Uterus (tissue), 4 donors: ENCODE data around the gene GRIK2. TPM values are rescaled to one million over a fixed set of nuclear protein-coding genes. Genes with fewer than 3 reads are reported as not detected.

Source experiments
- DNase-seq, 2 donors: peaks; one replicate each; pipeline ENCODE4 v3.0.0-alpha.2; 2019 to 2020
- H3K27ac ChIP-seq, 2 donors: fragments of 200-600 bp; sonication (generic); 1 replicate in 1 of 2; 2 replicates in 1 of 2; pipeline ENCODE4 v1.5.1; 2016 to 2018
- H3K27me3 ChIP-seq, 2 donors: fragments of 200-600 bp; sonication (generic); one replicate each; pipeline ENCODE4 v1.5.1; 2018 to 2019; ENCODE audit warnings: control low read depth in 1 of 2
- H3K36me3 ChIP-seq, 2 donors: fragments of 200-600 bp; sonication (generic); one replicate each; pipeline ENCODE4 v1.5.1; 2019; ENCODE audit warnings: control low read depth in 1 of 2
- H3K4me1 ChIP-seq, 2 donors: fragments of 200-600 bp; sonication (generic); one replicate each; pipeline ENCODE4 v1.5.1; 2018 to 2019; ENCODE audit warnings: control low read depth in 1 of 2
- H3K4me3 ChIP-seq, 2 donors: fragments of 200-600 bp; sonication (generic); 1 replicate in 1 of 2; 2 replicates in 1 of 2; pipeline ENCODE4 v1.5.1; 2018 to 2019; ENCODE audit warnings: mild to moderate bottlenecking in 1 of 2
- H3K9me3 ChIP-seq, 2 donors: fragments of 200-600 bp; sonication (generic); one replicate each; pipeline ENCODE4 v1.5.1; 2019; ENCODE audit warnings: control low read depth in 1 of 2
- POLR2A ChIP-seq, 2 donors: fragments of 450-650 bp; IDR thresholded peaks; one replicate each; pipeline ENCODE4 v1.6.1; 2016; ENCODE audit warnings: antibody characterized with exemption in 2 of 2, mild to moderate bottlenecking in 1 of 2, moderate library complexity in 1 of 2
- intact Hi-C: fragments of 100-400 bp; cut with DNase I; formaldehyde crosslinking; loops from one replicate; pipeline ENCODE4 v1.15.1; 2023; ENCODE audit warnings: low total_unique reads
- total RNA-seq, 4 donors: library from RNA; depleted of rRNA in 3 of 4; stranded (reverse); fragments of >200 nt in 3 of 4; gene quantifications; one replicate each; pipeline versions ENCODE4 v1.1.0 to v1.2.4, GENCODE V29; 2014 to 2023
- TF ChIP-seq, protein P1 (sequence below), 4 experiments: fragments of 200-600 bp in 2 of 4; fragments of 450-650 bp in 2 of 4; sonication (generic) in 2 of 4; IDR thresholded peaks; one replicate each; pipeline ENCODE4 v1.5.1; 2016 to 2019; ENCODE audit warnings: antibody characterized with exemption in 4 of 4, mild to moderate bottlenecking in 2 of 4, moderate library complexity in 1 of 4
- donor health status: DM: yes; HTN: yes; CAD: no.

Gene GRIK2
- total RNA-seq, 4 donors from 2014 or later = 0.76 to 13.1 TPM; not detected in 2

DNA sequence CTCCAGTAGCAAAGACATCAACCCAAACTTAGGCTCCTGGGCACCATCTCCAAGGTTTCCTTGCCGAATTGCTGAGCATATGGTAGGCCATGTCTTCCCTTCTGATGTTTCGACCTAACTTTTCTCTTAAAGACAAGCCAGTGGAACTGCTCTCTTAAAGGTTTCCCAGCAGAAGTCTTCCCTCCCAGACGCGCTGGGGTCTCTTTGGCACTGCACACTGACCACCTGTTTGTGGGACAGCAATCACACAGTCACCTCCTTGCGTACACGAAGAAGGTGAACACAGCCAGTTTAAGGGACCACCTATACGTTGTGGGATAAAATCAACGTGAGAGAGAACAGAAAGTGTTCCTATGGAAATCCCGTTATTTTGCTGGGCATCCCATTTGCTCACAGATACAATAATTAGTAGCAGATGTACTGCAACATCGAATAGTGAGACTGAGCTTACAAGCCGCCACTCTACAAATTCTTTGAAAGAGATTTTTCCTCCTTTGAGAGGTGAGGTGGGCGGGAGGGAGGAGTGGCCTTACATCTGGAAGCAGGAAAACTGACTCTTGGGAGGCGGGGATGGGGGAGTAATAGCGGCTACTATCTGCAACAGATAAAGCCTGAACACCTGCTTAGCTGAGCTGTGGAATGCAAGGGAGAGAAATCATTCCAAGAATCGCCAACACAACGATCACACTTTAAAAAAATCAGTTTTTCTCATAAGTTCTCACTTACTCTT lies 9.9 kb downstream of the GRIK2 start:
- no peaks in the 10 kb centered on the region for H3K4me1 ChIP-seq
- peaks cover 0 to 11% of the 10 kb centered on the region in 2 donors for H3K27me3 ChIP-seq
- H3K9me3 ChIP-seq = no peaks in the 10 kb centered on the region
- H3K36me3 ChIP-seq = no peaks in the 10 kb centered on the region
- no peak overlapping the region for H3K4me3 ChIP-seq
- no peak for DNase-seq
- no peak overlapping the region for H3K27ac ChIP-seq
- intact Hi-C loops = no loop called here
- TF ChIP-seq, protein P1, sequence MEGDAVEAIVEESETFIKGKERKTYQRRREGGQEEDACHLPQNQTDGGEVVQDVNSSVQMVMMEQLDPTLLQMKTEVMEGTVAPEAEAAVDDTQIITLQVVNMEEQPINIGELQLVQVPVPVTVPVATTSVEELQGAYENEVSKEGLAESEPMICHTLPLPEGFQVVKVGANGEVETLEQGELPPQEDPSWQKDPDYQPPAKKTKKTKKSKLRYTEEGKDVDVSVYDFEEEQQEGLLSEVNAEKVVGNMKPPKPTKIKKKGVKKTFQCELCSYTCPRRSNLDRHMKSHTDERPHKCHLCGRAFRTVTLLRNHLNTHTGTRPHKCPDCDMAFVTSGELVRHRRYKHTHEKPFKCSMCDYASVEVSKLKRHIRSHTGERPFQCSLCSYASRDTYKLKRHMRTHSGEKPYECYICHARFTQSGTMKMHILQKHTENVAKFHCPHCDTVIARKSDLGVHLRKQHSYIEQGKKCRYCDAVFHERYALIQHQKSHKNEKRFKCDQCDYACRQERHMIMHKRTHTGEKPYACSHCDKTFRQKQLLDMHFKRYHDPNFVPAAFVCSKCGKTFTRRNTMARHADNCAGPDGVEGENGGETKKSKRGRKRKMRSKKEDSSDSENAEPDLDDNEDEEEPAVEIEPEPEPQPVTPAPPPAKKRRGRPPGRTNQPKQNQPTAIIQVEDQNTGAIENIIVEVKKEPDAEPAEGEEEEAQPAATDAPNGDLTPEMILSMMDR (IDR thresholded peaks at IDR 0.05) = no peak
- TF ChIP-seq POLR2A (IDR thresholded peaks at IDR 0.05) = no peak

DNA sequence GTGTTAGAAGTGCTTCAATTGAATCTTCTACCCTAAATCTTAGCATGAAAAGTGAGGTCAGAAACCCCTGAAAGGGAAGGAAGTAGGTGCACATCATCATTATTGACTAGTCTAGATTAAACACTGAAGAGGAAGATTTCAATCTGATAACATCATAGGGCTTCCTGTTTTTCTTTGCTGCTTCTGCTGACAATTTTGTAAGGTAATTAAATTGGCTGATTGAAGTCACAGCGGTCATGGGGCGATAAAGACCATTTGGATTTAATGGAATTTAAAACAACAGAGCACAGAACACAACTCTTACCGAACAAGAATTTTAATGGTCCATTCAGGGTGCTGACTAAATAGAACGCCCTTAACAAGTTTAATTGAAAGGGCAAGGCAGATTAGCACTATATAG lies 11.3 kb downstream of the GRIK2 start:
- no peak overlapping the region for H3K27ac ChIP-seq
- no peaks in the 10 kb centered on the region for H3K36me3 ChIP-seq
- H3K4me1 ChIP-seq = no peaks in the 10 kb centered on the region
- H3K4me3 ChIP-seq = no peak overlapping the region
- intact Hi-C loops = no loop called here
- no peaks in the 10 kb centered on the region for H3K9me3 ChIP-seq
- DNase-seq = no peak
- TF ChIP-seq, protein P1 (IDR thresholded peaks at IDR 0.05) = no peak
- no peak for TF ChIP-seq POLR2A (IDR thresholded peaks at IDR 0.05)
- H3K27me3 ChIP-seq = peaks cover 0 to 11% of the 10 kb centered on the region in 2 donors

DNA sequence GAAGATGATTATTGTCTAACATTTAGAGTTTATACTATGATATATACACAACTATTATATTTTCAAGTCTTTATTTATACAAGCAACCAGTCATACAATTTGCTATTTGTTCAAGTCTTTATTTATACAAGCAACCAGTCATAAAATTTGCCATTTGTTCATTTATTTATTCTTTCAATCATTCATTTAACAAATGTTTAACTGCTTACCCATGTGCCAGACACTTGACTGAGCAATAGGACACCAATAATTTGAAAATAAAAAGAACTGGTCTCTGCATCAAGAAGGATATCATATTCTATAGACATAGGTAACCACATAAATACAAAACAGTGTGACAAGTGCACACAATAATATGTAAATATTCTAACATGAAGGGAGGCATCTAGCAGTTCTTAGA lies 20.3 kb downstream of the GRIK2 start:
- intact Hi-C loops = no loop called here
- H3K9me3 ChIP-seq = no peaks in the 10 kb centered on the region
- no peak overlapping the region for H3K27ac ChIP-seq
- H3K27me3 ChIP-seq = no peaks in the 10 kb centered on the region
- H3K4me1 ChIP-seq = no peaks in the 10 kb centered on the region
- DNase-seq = no peak
- no peaks in the 10 kb centered on the region for H3K36me3 ChIP-seq
- TF ChIP-seq, protein P1 (IDR thresholded peaks at IDR 0.05) = no peak
- no peak for TF ChIP-seq POLR2A (IDR thresholded peaks at IDR 0.05)
- no peak overlapping the region for H3K4me3 ChIP-seq

DNA sequence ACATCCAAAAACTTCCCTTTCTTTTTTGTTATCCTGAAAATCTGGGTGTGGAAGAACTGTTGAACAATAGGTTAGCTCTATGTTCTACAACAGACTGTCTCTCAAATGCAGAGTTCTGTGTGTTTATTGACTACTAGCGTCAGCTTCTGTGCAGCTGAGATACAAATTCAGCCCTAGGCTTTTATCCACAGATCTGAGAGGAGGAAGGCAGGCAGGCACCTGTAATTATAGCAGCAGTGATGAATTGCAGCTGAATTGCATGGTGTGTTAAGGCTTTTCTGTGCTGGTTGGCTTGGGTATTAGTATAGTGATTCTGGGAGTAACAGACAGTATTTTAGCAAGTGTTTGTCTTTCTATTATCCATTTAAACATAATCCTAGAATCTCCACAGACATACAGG lies 24.4 kb downstream of the GRIK2 start:
- no peaks in the 10 kb centered on the region for H3K9me3 ChIP-seq
- TF ChIP-seq POLR2A (IDR thresholded peaks at IDR 0.05) = no peak
- TF ChIP-seq, protein P1 (IDR thresholded peaks at IDR 0.05) = no peak
- H3K4me1 ChIP-seq = no peaks in the 10 kb centered on the region
- no peaks in the 10 kb centered on the region for H3K36me3 ChIP-seq
- H3K4me3 ChIP-seq = no peak overlapping the region
- intact Hi-C loops = no loop called here
- DNase-seq = no peak
- no peak overlapping the region for H3K27ac ChIP-seq
- H3K27me3 ChIP-seq = no peaks in the 10 kb centered on the region

DNA sequence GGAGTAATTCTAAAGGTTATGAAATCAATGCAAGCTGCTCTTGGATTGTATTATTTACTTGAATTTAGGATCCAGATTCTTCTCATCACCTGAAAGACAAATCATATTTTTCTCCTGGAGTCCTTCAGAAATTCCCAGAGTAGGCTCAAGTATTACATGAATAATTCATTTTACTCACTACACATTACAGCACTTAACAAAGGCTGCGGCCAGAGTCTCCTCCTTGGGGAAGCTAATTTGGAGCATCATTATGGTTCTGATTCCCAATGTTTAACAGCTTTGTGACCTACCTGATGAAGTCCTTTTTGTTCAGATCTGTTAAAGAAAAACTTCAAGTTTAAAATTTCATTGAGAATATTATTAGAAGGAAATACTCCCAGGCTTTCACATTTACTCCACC lies 28.7 kb downstream of the GRIK2 start:
- Histone ChIP-seq H3K27me3 (no peaks in the 10 kb centered on the region), H3K9me3 (no peaks in the 10 kb centered on the region), H3K36me3 (no peaks in the 10 kb centered on the region), H3K27ac (no peak overlapping the region), H3K4me3 (no peak overlapping the region), H3K4me1 (no peaks in the 10 kb centered on the region)
- DNase-seq = no peak
- intact Hi-C loops = no loop called here
- TF ChIP-seq, protein P1 (IDR thresholded peaks at IDR 0.05) = no peak
- no peak for TF ChIP-seq POLR2A (IDR thresholded peaks at IDR 0.05)
